22Rv1 (cell line): ENCODE data around the gene RAC2.

Experiments
- ZFX ChIP-seq: fragments of 450-650 bp; IDR thresholded peaks from 2 replicates; pipeline ENCODE4 v1.6.1; 2017; ENCODE audit warnings: antibody characterized with exemption, borderline replicate concordance
- TF ChIP-seq, protein P1 (sequence below): fragments of 450-650 bp; IDR thresholded peaks from 2 replicates; pipeline ENCODE4 v1.5.1; 2017; ENCODE audit warnings: mild to moderate bottlenecking

DNA sequence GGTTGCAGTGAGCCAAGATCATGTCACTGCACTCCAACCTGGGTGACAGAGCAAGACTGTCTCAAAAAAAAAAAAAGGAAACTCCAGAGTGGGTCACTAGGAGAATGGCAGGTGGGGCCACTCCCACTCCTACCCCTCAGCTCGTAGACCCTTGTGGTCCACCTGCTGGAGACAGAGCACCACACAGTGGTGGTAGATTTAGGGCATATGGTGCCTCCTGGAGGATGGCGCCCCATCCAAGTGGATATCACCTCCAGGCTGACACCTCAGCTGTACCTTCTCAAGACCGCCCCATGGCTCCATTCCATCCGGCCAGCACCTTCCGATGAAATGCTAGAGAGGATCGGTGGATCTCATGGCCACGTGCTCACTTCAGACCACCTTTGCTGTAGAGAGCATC lies 44.5 kb upstream of the RAC2 start:
- TF ChIP-seq, protein P1, sequence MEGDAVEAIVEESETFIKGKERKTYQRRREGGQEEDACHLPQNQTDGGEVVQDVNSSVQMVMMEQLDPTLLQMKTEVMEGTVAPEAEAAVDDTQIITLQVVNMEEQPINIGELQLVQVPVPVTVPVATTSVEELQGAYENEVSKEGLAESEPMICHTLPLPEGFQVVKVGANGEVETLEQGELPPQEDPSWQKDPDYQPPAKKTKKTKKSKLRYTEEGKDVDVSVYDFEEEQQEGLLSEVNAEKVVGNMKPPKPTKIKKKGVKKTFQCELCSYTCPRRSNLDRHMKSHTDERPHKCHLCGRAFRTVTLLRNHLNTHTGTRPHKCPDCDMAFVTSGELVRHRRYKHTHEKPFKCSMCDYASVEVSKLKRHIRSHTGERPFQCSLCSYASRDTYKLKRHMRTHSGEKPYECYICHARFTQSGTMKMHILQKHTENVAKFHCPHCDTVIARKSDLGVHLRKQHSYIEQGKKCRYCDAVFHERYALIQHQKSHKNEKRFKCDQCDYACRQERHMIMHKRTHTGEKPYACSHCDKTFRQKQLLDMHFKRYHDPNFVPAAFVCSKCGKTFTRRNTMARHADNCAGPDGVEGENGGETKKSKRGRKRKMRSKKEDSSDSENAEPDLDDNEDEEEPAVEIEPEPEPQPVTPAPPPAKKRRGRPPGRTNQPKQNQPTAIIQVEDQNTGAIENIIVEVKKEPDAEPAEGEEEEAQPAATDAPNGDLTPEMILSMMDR, result no peak
- TF ChIP-seq ZFX, result no peak
